Inflammatory macrophage treated with lipopolysaccharide for 1 hour (primary cell): ENCODE data around the gene ACHE.
"Not testable (repeated sequence)": the region's sequence is repeated elsewhere in the genome, so short reads cannot be mapped to it uniquely, and the experiment has no call there.

Source experiments
- DNase-seq, 2 donors: peaks; one replicate each; pipeline ENCODE4 v3.0.0-alpha.2; 2020 to 2022

The ACHE gene

GRCh38 chr7:100895701-100895955 lies at the start of gene ACHE:
Gene ACHE, minus strand, starts transcription at chr7:100895888. Its CDS starts 1,656 bp downstream, at chr7:100894232.
- DNase-seq, result no peak

GRCh38 chr7:100944138-100944537 lies 48.5 kb upstream of the ACHE start:
- no peak for DNase-seq

GRCh38 chr7:100943693-100944092 lies 48.0 kb upstream of the ACHE start:
- no peak for DNase-seq

- no peak for DNase-seq
These were observed 46.5 kb upstream of the ACHE start for GRCh38 chr7:100942045-100942774.

- DNase-seq, result not testable (repeated sequence)
These were observed 40.5 kb upstream of the ACHE start for GRCh38 chr7:100936167-100936566.

GRCh38 chr7:100935381-100935780 lies 39.7 kb upstream of the ACHE start:
- DNase-seq, result not testable (repeated sequence)

- no peak for DNase-seq
These were observed 38.0 kb upstream of the ACHE start for GRCh38 chr7:100933734-100934133.

- no peak for DNase-seq
These were observed 34.1 kb upstream of the ACHE start for GRCh38 chr7:100929808-100930174.

- not testable (repeated sequence) for DNase-seq
These were observed 27.9 kb upstream of the ACHE start for GRCh38 chr7:100923616-100924015.

- DNase-seq, result no peak
These were observed 25.4 kb upstream of the ACHE start for GRCh38 chr7:100921039-100921438.

GRCh38 chr7:100919779-100920437 lies 24.2 kb upstream of the ACHE start:
- not testable (repeated sequence) for DNase-seq

- DNase-seq, result not testable (repeated sequence)
These were observed 23.6 kb upstream of the ACHE start for GRCh38 chr7:100919335-100919734.

- DNase-seq, result peak; percentile 71 to 83
These were observed 19.3 kb upstream of the ACHE start for GRCh38 chr7:100914879-100915447.

GRCh38 chr7:100914208-100914878 lies 18.7 kb upstream of the ACHE start:
- no peak for DNase-seq

GRCh38 chr7:100911484-100911883 lies 15.8 kb upstream of the ACHE start:
- no peak for DNase-seq

- peak; percentile 75 to 80 for DNase-seq
These were observed 14.8 kb upstream of the ACHE start for GRCh38 chr7:100910443-100910842.

- DNase-seq, result no peak
These were observed 12.8 kb upstream of the ACHE start for GRCh38 chr7:100908512-100908911.

- no peak for DNase-seq
These were observed 7.0 kb upstream of the ACHE start for GRCh38 chr7:100902638-100903037.

- no peak for DNase-seq
These were observed 6.2 kb upstream of the ACHE start for GRCh38 chr7:100901921-100902332.

GRCh38 chr7:100900978-100901377 lies 5.3 kb upstream of the ACHE start:
- DNase-seq, result no peak

- DNase-seq, result no peak
These were observed 3.7 kb upstream of the ACHE start for GRCh38 chr7:100899432-100899831.

- DNase-seq, result no peak
These were observed 2.2 kb upstream of the ACHE start for GRCh38 chr7:100897772-100898454.
